Mesenchymal stem cell (in vitro differentiated cells and primary cell): ENCODE data around the gene PINK1.
"Not testable (repeated sequence)": the region's sequence is repeated elsewhere in the genome, so short reads cannot be mapped to it uniquely, and the experiment has no call there.

Experiments
- DNase-seq: peaks from one replicate; pipeline ENCODE4 v3.0.0-alpha.2; 2013
- H2AFZ ChIP-seq: one replicate; pipeline ENCODE4 v1.6.1; 2013; ENCODE audit warnings: low read depth, mild to moderate bottlenecking, control low read depth, inconsistent platforms, low read length, moderate library complexity
- H2AK5ac ChIP-seq: 2 replicates; pipeline ENCODE4 v1.6.1; 2013; ENCODE audit warnings: low read length, moderate library complexity, mild to moderate bottlenecking, inconsistent platforms; ENCODE audit not compliant: severe bottlenecking
- H2BK120ac ChIP-seq: one replicate; pipeline ENCODE4 v1.6.1; 2013; ENCODE audit warnings: low read depth, mild to moderate bottlenecking, inconsistent platforms, low read length, moderate library complexity
- H2BK12ac ChIP-seq, 2 experiments: one replicate each; pipeline ENCODE4 v1.6.1; 2013; ENCODE audit warnings: inconsistent platforms in 2 of 2, low read length in 2 of 2, mild to moderate bottlenecking in 2 of 2, moderate library complexity in 2 of 2, control low read depth in 1 of 2
- H2BK15ac ChIP-seq: one replicate; pipeline ENCODE4 v1.6.1; 2013; ENCODE audit warnings: mild to moderate bottlenecking, low read depth, inconsistent platforms; ENCODE audit not compliant: poor library complexity, severe bottlenecking
- H2BK5ac ChIP-seq: 2 replicates; pipeline ENCODE4 v1.6.1; 2013; ENCODE audit warnings: low read depth, mild to moderate bottlenecking, low read length, control low read depth, inconsistent platforms; ENCODE audit not compliant: poor library complexity, severe bottlenecking
- H3K14ac ChIP-seq, 2 experiments: one replicate each; pipeline ENCODE4 v1.6.1; 2013; ENCODE audit warnings: inconsistent platforms in 2 of 2, low read length in 2 of 2, control low read depth in 1 of 2, mild to moderate bottlenecking in 1 of 2, moderate library complexity in 1 of 2
- H3K18ac ChIP-seq, 2 experiments: one replicate each; pipeline ENCODE4 v1.6.1; 2013; ENCODE audit warnings: inconsistent platforms in 2 of 2, low read length in 2 of 2, control low read depth in 1 of 2, low read depth in 1 of 2, mild to moderate bottlenecking in 1 of 2
- H3K23ac ChIP-seq, 2 experiments: one replicate each; pipeline ENCODE4 v1.6.1; 2013; ENCODE audit warnings: inconsistent platforms in 2 of 2, low read length in 2 of 2, mild to moderate bottlenecking in 2 of 2, moderate library complexity in 2 of 2, control low read depth in 1 of 2
- H3K27ac ChIP-seq: 2 replicates; pipeline ENCODE4 v1.5.1; 2013; ENCODE audit warnings: mild to moderate bottlenecking, moderate library complexity, low read length, control low read depth, inconsistent platforms; ENCODE audit not compliant: poor library complexity, severe bottlenecking
- H3K27me3 ChIP-seq, 2 experiments: 2 replicates each; pipeline versions ENCODE4 v1.6.1 to v1.7.0; 2013; ENCODE audit warnings: low read length in 2 of 2, mild to moderate bottlenecking in 2 of 2, moderate library complexity in 2 of 2, control low read depth in 1 of 2, inconsistent platforms in 1 of 2; ENCODE audit not compliant: control insufficient read depth in 1 of 2, insufficient read depth in 1 of 2
- H3K36me3 ChIP-seq, 2 experiments: 2 replicates each; pipeline versions ENCODE4 v1.6.1 to v1.7.0; 2013; ENCODE audit warnings: low read length in 2 of 2, control low read depth in 1 of 2, inconsistent platforms in 1 of 2, low read depth in 1 of 2, mild to moderate bottlenecking in 1 of 2; ENCODE audit not compliant: insufficient read depth in 2 of 2, control insufficient read depth in 1 of 2
- H3K4ac ChIP-seq, 2 experiments: one replicate each; pipeline ENCODE4 v1.6.1; 2013; ENCODE audit warnings: inconsistent platforms in 2 of 2, low read length in 2 of 2, mild to moderate bottlenecking in 2 of 2, moderate library complexity in 2 of 2, control low read depth in 1 of 2, low read depth in 1 of 2
- H3K4me1 ChIP-seq: 2 replicates; pipeline ENCODE4 v1.6.1; 2013; ENCODE audit warnings: low read depth, low read length, control low read depth; ENCODE audit not compliant: control insufficient read depth, insufficient read depth
- H3K4me2 ChIP-seq: 2 replicates; pipeline ENCODE4 v1.6.1; 2013; ENCODE audit warnings: low read length, mild to moderate bottlenecking, inconsistent platforms; ENCODE audit not compliant: poor library complexity, severe bottlenecking
- H3K4me3 ChIP-seq, 2 experiments: 2 replicates each; pipeline versions ENCODE4 v1.5.1 to v1.7.0; 2013; ENCODE audit warnings: low read length in 2 of 2, mild to moderate bottlenecking in 2 of 2, control low read depth in 1 of 2, low read depth in 1 of 2; ENCODE audit not compliant: insufficient read depth in 1 of 2
- H3K79me1 ChIP-seq: replicated peaks from 2 replicates; pipeline ENCODE4 v1.6.1; 2013; ENCODE audit warnings: mild to moderate bottlenecking, control low read depth, low read length, inconsistent platforms; ENCODE audit not compliant: poor library complexity, severe bottlenecking
- H3K9ac ChIP-seq: 2 replicates; pipeline ENCODE4 v1.7.0; 2013; ENCODE audit warnings: mild to moderate bottlenecking, low read length, moderate library complexity
- H3K9me3 ChIP-seq: 2 replicates; pipeline ENCODE4 v1.7.0; 2013; ENCODE audit warnings: mild to moderate bottlenecking, low read length; ENCODE audit not compliant: control insufficient read depth
- H4K8ac ChIP-seq: one replicate; pipeline ENCODE4 v1.6.1; 2013; ENCODE audit warnings: inconsistent platforms, mild to moderate bottlenecking, low read length, moderate library complexity
- H4K91ac ChIP-seq: one replicate; pipeline ENCODE4 v1.6.1; 2013; ENCODE audit warnings: mild to moderate bottlenecking, low read length, inconsistent platforms
- WGBS: methylation state at CpG from one replicate; pipeline ENCODE4 v1.1.7; 2013; ENCODE audit warnings: mixed read lengths; 5-methylcytosine and 5-hydroxymethylcytosine counted together

The PINK1 gene

GRCh38 chr1:20668581-20668980 is 35.3 kb downstream of the PINK1 start:
- H3K9me3 ChIP-seq = no peaks in the 10 kb centered on the region
- no peak overlapping the region for H3K14ac ChIP-seq
- H4K8ac ChIP-seq = no peak overlapping the region
- H2AFZ ChIP-seq = no peak overlapping the region
- peaks cover 0 to 6% of the 10 kb centered on the region in 2 experiments for H3K27me3 ChIP-seq
- no peak overlapping the region for H2AK5ac ChIP-seq
- H4K91ac ChIP-seq = no peak overlapping the region
- no peak overlapping the region for H3K4me3 ChIP-seq
- no peak overlapping the region for H2BK5ac ChIP-seq
- no peak for DNase-seq
- H2BK15ac ChIP-seq = no peak overlapping the region
- no peak overlapping the region for H3K18ac ChIP-seq
- H3K4me2 ChIP-seq = no peak overlapping the region
- H2BK120ac ChIP-seq = no peak overlapping the region
- peaks cover 3% of the 10 kb centered on the region for H3K4me1 ChIP-seq
- H3K23ac ChIP-seq = no peak overlapping the region
- no peak overlapping the region for H3K9ac ChIP-seq
- no peaks in the 10 kb centered on the region for H3K79me1 ChIP-seq
- WGBS = 100% methylated on average over 1 of the region's 1 CpG
- H3K36me3 ChIP-seq = peaks cover 0 to 5% of the 10 kb centered on the region in 2 experiments
- H2BK12ac ChIP-seq = no peak overlapping the region
- H3K4ac ChIP-seq = no peak overlapping the region
- no peak overlapping the region for H3K27ac ChIP-seq

- Histone ChIP-seq H2AFZ (no peak overlapping the region), H3K4me1 (peaks cover 1% of the 10 kb centered on the region), H2BK120ac (no peak overlapping the region), H3K27me3 (peaks cover 0 to 6% of the 10 kb centered on the region in 2 experiments), H3K36me3 (peaks cover 0 to 5% of the 10 kb centered on the region in 2 experiments), H3K79me1 (no peaks in the 10 kb centered on the region), H3K9me3 (no peaks in the 10 kb centered on the region), H3K4me3 (no peak overlapping the region), H2AK5ac (no peak overlapping the region), H3K9ac (no peak overlapping the region), H3K4me2 (no peak overlapping the region), H2BK15ac (no peak overlapping the region), H3K14ac (no peak overlapping the region), H4K91ac (no peak overlapping the region), H2BK12ac (no peak overlapping the region), H3K23ac (no peak overlapping the region), H3K27ac (no peak overlapping the region), H4K8ac (no peak overlapping the region), H3K4ac (no peak overlapping the region), H3K18ac (no peak overlapping the region), H2BK5ac (no peak overlapping the region)
- 97% methylated on average over 5 of the region's 5 CpGs for WGBS
- DNase-seq = no peak
Observed at GRCh38 chr1:20670936-20671335, 37.7 kb downstream of the PINK1 start.

DNA sequence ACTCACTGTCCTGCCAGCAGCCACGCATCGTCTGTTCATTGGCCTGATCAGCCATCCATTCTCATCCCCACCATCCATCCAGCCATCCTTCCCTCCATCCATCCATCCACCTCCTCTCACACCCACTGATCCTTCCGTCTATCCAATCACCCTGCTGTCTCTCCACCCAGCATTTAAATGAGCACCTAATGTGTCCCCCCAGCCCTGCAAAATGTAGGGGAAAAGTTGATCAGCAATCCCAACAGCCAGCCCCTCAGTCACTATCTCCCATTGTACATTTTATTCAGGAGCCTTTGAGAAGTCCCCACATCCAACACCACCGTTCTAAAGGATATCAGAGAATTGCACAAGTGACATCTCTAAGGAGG is 39.0 kb downstream of the PINK1 start:
- H4K8ac ChIP-seq = no peak overlapping the region
- H3K23ac ChIP-seq = no peak overlapping the region
- no peak overlapping the region for H2BK120ac ChIP-seq
- H3K36me3 ChIP-seq = peaks cover 0 to 5% of the 10 kb centered on the region in 2 experiments
- no peak overlapping the region for H3K4me3 ChIP-seq
- H3K4me1 ChIP-seq = peaks cover 1% of the 10 kb centered on the region
- H2BK15ac ChIP-seq = no peak overlapping the region
- H3K4me2 ChIP-seq = no peak overlapping the region
- no peaks in the 10 kb centered on the region for H3K79me1 ChIP-seq
- no peak overlapping the region for H2BK12ac ChIP-seq
- no peak overlapping the region for H3K14ac ChIP-seq
- H3K9ac ChIP-seq = no peak overlapping the region
- no peaks in the 10 kb centered on the region for H3K9me3 ChIP-seq
- 94% methylated on average over 4 of the region's 4 CpGs for WGBS
- no peak overlapping the region for H4K91ac ChIP-seq
- no peak overlapping the region for H3K4ac ChIP-seq
- H2AFZ ChIP-seq = no peak overlapping the region
- no peak overlapping the region for H3K18ac ChIP-seq
- H3K27ac ChIP-seq = no peak overlapping the region
- no peak overlapping the region for H2BK5ac ChIP-seq
- H3K27me3 ChIP-seq = peaks cover 0 to 6% of the 10 kb centered on the region in 2 experiments
- H2AK5ac ChIP-seq = no peak overlapping the region
- DNase-seq = no peak

GRCh38 chr1:20673626-20674025 is 40.4 kb downstream of the PINK1 start:
- H3K27me3 ChIP-seq = peaks cover 0 to 10% of the 10 kb centered on the region in 2 experiments
- H3K4me2 ChIP-seq, H3K36me3 ChIP-seq, H3K4ac ChIP-seq, H3K4me1 ChIP-seq, H2BK12ac ChIP-seq, H3K9ac ChIP-seq, H3K14ac ChIP-seq, H3K23ac ChIP-seq, H2AK5ac ChIP-seq, H4K8ac ChIP-seq, DNase-seq, H3K27ac ChIP-seq, H3K9me3 ChIP-seq, H2AFZ ChIP-seq, H3K18ac ChIP-seq, H2BK120ac ChIP-seq, H3K4me3 ChIP-seq, H2BK5ac ChIP-seq, H2BK15ac ChIP-seq, H4K91ac ChIP-seq, H3K79me1 ChIP-seq: not testable (repeated sequence)
- 96% methylated on average over 6 of the region's 11 CpGs for WGBS
